Erythroblast (primary cell): ENCODE measurements around the gene PLXNC1.

Experiments
- GATA1 ChIP-seq: IDR thresholded peaks from 2 replicates; pipeline ENCODE4 v1.6.1; 2011; ENCODE audit warnings: low read depth, mild to moderate bottlenecking, control low read depth, low read length, moderate library complexity
- POLR2A ChIP-seq: IDR thresholded peaks from 2 replicates; pipeline ENCODE4 v1.6.1; 2011; ENCODE audit warnings: mild to moderate bottlenecking, low read length

DNA sequence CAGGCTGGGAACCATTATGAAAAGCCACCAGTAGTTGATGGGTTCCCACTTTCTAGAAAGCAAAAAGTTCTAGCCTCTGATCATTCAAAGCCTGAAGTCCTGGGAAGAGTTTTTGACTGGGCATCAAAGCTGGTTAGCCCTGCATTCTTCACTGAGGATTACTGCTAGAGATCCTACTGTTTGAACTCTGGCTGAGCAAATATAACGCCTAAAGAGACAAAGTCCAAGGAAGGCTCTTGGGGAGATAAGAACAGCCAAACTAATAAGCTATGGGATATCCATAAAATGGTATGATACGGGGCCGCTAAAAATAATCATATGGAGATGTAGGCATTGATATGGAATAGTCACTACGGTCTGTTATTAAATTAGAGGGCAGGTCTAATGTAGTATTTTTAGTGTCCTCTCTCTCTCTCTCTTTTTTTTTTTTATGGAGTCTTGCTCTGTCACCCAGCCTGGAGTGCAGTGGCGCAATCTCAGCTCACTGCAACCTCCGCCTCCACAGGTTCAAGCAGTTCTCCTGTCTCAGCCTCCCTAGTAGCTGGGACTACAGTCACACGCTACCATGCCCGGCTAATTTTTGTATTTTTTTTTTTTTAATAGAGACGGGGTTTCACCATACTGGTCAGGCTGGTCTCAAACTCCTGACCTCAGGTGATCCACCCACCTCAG lies 35.5 kb downstream of the PLXNC1 start:
- no peak for TF ChIP-seq POLR2A
- no peak for TF ChIP-seq GATA1
